Left ventricle myocardium inferior (tissue), 1 donor: Measurements from ENCODE around the gene USP27X. TPM values are rescaled to one million over a fixed set of nuclear protein-coding genes. Genes with fewer than 3 reads are reported as not detected.

Experiments
- DNase-seq: peaks from one replicate; pipeline ENCODE4 v3.0.0-alpha.2; 2020
- H3K27ac ChIP-seq: fragments of 200-600 bp; replicated peaks from 2 replicates; pipeline ENCODE4 v1.8.0; 2021
- H3K27me3 ChIP-seq: fragments of 200-600 bp; 2 replicates; pipeline ENCODE4 v1.8.0; 2021; ENCODE audit warnings: low read depth
- H3K36me3 ChIP-seq: fragments of 200-600 bp; 2 replicates; pipeline ENCODE4 v1.8.0; 2021
- H3K4me1 ChIP-seq: fragments of 200-600 bp; 2 replicates; pipeline ENCODE4 v1.8.0; 2021
- H3K4me3 ChIP-seq: fragments of 200-600 bp; 2 replicates; pipeline ENCODE4 v1.8.0; 2021; ENCODE audit warnings: mild to moderate bottlenecking, moderate library complexity
- H3K9me3 ChIP-seq: fragments of 200-600 bp; replicated peaks from 2 replicates; pipeline ENCODE4 v1.8.0; 2021
- CTCF ChIP-seq: fragments of 200-600 bp; IDR thresholded peaks from 2 replicates; pipeline ENCODE4 v1.8.0; 2021; ENCODE audit warnings: antibody characterized with exemption, mild to moderate bottlenecking, borderline replicate concordance
- intact Hi-C: fragments of 100-400 bp; cut with micrococcal nuclease; formaldehyde crosslinking; loops from one replicate; pipeline ENCODE4 v1.11.0; 2022
- total RNA-seq: library from RNA; stranded (reverse); fragmentation: NEBNext Ultra II Directional; extraction: Animal tissue kit (Norgen Biotek cat#: 25700); gene quantifications from one replicate; pipeline ENCODE4 v1.2.1, GENCODE V29; 2021
- donor health status: DM: no; HTN: yes; CAD: no; lungs with severe emphysema.

Gene USP27X
- total RNA-seq, 1 donor from 2014 or later, result 1.8 TPM

GRCh38 chrX:49912086-49912485 is 32.8 kb downstream of the USP27X start:
- Histone ChIP-seq H3K9me3 (no peaks in the 10 kb centered on the region), H3K27ac (no peak overlapping the region), H3K36me3 (no peaks in the 10 kb centered on the region), H3K27me3 (no peaks in the 10 kb centered on the region), H3K4me3 (no peak overlapping the region), H3K4me1 (no peaks in the 10 kb centered on the region)
- no peak for DNase-seq
- intact Hi-C loops, result no loop called here
- no peak for TF ChIP-seq CTCF

- intact Hi-C loops, result no loop called here
- no peak for TF ChIP-seq CTCF
- H3K9me3 ChIP-seq, result no peaks in the 10 kb centered on the region
- H3K36me3 ChIP-seq, result no peaks in the 10 kb centered on the region
- no peak for DNase-seq
- no peak overlapping the region for H3K4me3 ChIP-seq
- no peaks in the 10 kb centered on the region for H3K4me1 ChIP-seq
- H3K27me3 ChIP-seq, result no peaks in the 10 kb centered on the region
- no peak overlapping the region for H3K27ac ChIP-seq
Observed at GRCh38 chrX:49912861-49913260, 33.6 kb downstream of the USP27X start.

- Histone ChIP-seq H3K27me3 (no peaks in the 10 kb centered on the region), H3K4me3 (no peak overlapping the region), H3K9me3 (no peaks in the 10 kb centered on the region), H3K36me3 (no peaks in the 10 kb centered on the region), H3K27ac (no peak overlapping the region), H3K4me1 (peaks cover 7% of the 10 kb centered on the region)
- no peak for DNase-seq
- intact Hi-C loops, result no loop called here
- peak; percentile 78 for TF ChIP-seq CTCF
Observed at GRCh38 chrX:49915361-49916222, 36.3 kb downstream of the USP27X start.

- H3K4me3 ChIP-seq, result no peak overlapping the region
- H3K9me3 ChIP-seq, result no peaks in the 10 kb centered on the region
- intact Hi-C loops, result no loop called here
- peaks cover 13% of the 10 kb centered on the region for H3K4me1 ChIP-seq
- peak overlapping the region; percentile 50 for H3K27ac ChIP-seq
- no peaks in the 10 kb centered on the region for H3K36me3 ChIP-seq
- peak; percentile 42 for DNase-seq
- TF ChIP-seq CTCF, result peak; percentile 78
- no peaks in the 10 kb centered on the region for H3K27me3 ChIP-seq
Observed at GRCh38 chrX:49919617-49920016, 40.3 kb downstream of the USP27X start.

GRCh38 chrX:49921109-49921508 is 41.8 kb downstream of the USP27X start:
- Histone ChIP-seq H3K27me3 (no peaks in the 10 kb centered on the region), H3K4me1 (peaks cover 13% of the 10 kb centered on the region), H3K4me3 (no peak overlapping the region), H3K27ac (no peak overlapping the region), H3K36me3 (no peaks in the 10 kb centered on the region), H3K9me3 (no peaks in the 10 kb centered on the region)
- DNase-seq, result no peak
- TF ChIP-seq CTCF, result no peak
- intact Hi-C loops, result no loop called here
